COR-L47 (cell line): ENCODE data around the gene DUS3L.
"Not testable (repeated sequence)": the region's sequence is repeated elsewhere in the genome, so short reads cannot be mapped to it uniquely, and the experiment has no call there.

Experiments used
- DNase-seq: peaks from one replicate; lab custom pipeline; 2025; lab: John Stamatoyannopoulos, UW

DUS3L gene

GRCh38 chr19:5799247-5800241, 8.6 kb upstream of the DUS3L start:
- DNase-seq = no peak

DNA sequence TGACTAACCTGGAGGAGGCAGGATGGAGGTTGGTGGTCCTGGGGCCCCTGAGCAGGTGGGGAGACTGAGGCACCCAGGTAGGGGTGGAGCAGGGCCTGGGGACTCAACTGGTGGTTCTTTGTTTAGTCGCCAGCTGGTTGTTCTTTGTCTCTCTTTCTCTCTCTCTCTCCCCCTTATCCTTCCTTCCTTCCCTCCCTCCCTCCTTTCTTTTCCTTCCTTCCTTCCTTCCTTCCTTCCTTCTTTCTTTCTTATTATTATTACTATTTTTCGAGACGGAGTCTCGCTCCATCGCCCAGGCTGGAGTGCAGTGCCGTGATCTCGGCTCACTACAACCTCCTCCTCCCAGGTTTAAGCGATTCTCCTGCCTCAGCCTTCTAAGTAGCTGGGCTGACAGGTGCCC, 7.3 kb upstream of the DUS3L start:
- DNase-seq = no peak

- no peak for DNase-seq
Measured at GRCh38 chr19:5795382-5795919, 4.5 kb upstream of the DUS3L start.

GRCh38 chr19:5793188-5793587, 2.2 kb upstream of the DUS3L start:
- no peak for DNase-seq

DNA sequence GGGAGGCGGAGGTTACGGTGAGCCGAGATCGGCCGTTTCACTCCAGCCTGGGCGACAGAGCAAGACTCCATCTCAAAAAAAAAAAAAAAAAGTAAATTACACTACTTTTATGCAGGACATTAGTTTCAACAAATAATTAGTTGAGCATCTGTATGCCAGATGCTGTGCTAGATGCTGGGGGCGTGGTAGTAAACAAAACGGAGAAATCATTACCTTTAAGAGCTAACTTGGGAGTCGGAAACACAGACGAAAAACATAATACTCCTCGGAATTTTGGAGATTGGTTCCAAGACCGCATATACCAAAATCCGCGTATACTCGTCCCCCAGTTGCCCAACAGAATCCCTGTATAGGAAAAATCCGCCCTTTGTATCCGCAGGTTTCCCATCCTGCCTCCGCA, 1.3 kb upstream of the DUS3L start:
- no peak for DNase-seq

GRCh38 chr19:5789886-5790558, 941 bp downstream of the DUS3L start:
- no peak for DNase-seq

GRCh38 chr19:5789351-5789761, 1.6 kb downstream of the DUS3L start:
- no peak for DNase-seq

DNA sequence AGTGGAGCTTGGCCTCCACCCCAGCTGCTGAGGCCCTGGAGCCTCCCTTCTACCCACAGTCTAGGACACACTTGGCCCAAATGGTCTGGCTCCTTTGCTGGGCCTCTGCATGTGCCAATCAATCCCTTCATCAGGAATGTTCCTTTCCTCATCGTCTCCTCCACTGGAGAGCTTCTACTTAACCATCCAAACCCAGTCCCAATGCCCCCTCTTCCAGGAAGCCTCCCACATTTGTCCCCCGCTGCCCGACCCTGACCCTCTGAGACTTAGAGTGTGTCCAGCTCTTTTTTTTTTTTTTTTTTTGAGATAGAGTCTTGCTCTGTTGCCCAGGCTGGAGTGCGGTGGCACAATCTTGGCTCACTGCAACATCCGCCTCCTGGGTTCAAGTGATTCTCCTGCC, 2.5 kb downstream of the DUS3L start:
- DNase-seq = no peak

GRCh38 chr19:5787409-5788182, 3.4 kb downstream of the DUS3L start:
- no peak for DNase-seq

DNA sequence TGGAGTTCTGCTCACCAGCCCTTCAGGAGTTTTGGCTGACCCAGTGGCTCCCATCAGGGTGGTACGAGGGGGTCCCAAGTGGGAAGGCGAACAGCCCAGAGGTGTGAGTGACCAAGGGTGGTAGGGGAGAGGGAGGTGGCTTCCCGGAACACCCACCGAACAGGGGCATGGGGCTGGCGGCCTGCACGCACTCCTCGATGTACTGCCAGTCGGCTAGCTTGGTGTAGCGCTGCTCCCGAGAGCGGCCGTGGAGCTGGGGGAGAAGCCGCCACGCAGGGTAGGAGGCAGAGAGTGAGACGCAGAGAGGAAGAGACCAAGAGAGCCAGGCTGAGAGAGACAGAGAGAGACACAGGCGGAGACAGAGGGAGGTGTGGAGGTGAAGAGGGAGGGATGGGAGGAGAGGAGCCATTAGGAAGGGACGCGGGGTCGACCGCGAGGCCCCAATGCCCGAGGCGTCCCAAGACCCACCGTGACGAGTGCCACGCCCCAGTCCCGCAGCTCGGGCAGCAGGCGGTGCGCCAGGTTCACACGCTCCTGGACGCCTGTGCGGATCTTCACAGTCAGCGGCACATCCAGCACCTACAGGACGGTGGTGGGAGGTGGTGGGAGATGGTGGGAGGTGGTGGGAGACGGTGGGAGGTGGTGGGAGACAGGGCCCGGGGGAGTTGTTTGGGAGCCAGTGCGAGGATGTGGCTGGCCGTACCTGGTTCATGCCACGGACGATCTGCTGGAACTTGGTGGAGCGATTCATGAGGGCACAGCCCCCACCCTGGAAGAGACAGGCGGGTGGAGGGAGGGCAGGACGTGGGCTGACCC, 4.2 kb downstream of the DUS3L start:
- no peak for DNase-seq

DNA sequence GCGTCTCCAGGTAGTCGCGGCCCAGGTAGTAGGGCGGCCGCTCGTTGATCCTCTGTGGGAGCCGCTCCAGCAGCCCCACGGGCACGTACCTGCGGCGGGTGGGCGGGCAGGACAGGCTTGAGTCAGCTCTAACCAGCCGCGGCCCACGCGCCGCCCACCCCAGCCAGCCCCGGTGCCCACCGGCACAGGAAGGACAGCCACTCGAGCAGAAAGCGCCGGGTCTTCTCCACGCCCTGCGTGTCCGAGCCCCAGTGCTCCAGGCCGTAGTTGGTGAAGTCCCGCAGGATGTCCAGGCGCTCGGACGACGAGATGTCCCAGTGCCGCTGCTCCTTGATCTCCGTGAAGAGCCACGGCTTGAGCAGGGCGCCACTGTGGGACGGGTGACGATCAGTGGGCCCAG, 5.5 kb downstream of the DUS3L start:
- DNase-seq = no peak

DNA sequence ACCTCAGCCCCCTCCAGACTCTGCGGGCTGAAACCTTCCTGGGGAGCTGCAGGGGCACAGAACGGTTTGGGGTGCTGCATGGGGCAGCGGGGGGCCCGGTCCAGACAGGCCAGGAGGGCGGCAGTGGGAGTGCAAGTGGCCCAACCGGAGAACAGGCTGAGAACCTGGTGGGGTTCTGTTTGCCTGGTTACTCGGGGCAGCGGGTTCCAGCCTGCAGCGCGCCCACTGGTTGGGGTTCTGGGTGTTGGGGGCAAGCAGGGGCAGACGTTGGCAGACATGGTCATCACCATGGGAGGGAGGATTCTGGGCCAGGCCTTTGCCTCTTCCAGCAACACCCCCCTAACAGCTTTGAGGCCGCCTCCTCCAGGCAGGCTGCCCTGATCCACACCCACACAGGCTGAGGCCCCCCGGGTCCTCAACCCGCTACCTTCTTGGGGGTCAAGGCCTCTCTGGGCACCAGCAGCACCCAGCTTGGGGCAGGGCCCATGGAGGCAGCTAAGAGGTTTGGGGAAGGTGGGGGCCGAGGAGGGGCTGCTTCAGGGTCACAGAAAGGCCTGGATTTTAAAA, 6.3 kb downstream of the DUS3L start, which contains the start of gene PRR22:
PRR22 (minus strand) TSS at position 166 of the 567 bp plus-strand sequence; CDS start at position 80, 86 bp downstream.
- no peak for DNase-seq

- no peak for DNase-seq
Measured at GRCh38 chr19:5782945-5783919, 7.7 kb downstream of the DUS3L start.

GRCh38 chr19:5782322-5782721, 8.6 kb downstream of the DUS3L start:
- DNase-seq = no peak

- not testable (repeated sequence) for DNase-seq
Measured at GRCh38 chr19:5780916-5781315, 10.0 kb downstream of the DUS3L start.

- no peak for DNase-seq
Measured at GRCh38 chr19:5778402-5778801, 12.6 kb downstream of the DUS3L start.

DNA sequence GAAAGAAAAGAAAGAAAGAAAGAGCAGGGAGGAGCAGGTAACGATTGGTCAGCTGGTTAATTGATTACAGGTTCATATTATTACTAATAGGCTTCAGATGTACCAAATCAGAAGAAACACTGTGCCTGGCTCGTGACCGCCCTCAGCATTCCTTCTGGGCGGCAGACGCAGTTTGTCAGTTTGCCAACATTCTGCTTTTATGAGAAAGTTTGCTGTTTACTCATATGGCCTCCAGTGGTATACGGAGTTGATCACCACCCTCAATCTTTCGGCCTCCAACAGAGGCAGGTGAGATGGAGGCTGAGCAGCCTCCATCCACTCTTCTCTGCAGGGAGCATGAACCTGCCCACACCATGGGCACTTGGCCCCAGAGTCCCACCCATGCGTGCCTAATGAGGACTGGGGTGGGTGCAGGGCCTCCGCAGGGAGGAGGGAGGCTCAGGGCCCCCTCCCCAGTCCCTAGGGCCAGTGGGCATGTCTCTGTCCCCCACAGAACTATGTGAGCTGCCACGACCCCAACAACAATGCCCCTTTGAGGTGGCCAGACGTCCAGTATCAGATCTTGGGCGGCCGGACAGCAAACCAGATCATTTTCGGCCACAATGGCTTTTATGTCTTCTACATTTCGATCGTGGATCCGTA, 15.2 kb downstream of the DUS3L start:
- DNase-seq = no peak

GRCh38 chr19:5774921-5775320, 16.0 kb downstream of the DUS3L start:
- no peak for DNase-seq

DNA sequence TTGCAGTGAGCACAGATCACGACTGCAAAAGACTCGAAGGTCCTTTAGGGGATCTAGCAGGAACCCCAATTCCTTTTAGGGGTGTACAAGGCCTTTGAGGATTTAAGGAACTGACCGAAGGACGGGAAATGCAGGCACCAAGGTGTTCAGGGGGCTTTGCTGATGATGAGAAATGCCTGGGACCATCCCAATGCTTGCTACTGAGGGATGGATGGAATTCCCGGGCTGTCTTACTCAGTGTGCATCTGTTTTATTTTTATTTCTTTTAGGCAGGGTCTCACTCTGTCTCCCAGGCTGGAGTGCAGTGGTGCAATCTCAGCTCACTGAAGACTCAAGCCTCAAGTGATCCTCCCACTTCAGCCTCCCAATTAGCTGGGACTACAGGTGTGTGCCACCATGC, 17.7 kb downstream of the DUS3L start:
- no peak for DNase-seq
